NCI-H1417 (cell line): ENCODE data around the gene FAM53A.

Source experiments
- DNase-seq, 3 experiments: peaks; one replicate each; lab custom pipeline; 2025; lab: John Stamatoyannopoulos, UW

Gene FAM53A

GRCh38 chr4:1603413-1604135 lies 80.5 kb downstream of the FAM53A start:
- DNase-seq: no peak

- DNase-seq: no peak
Observed at GRCh38 chr4:1602655-1603412, 81.3 kb downstream of the FAM53A start.

DNA sequence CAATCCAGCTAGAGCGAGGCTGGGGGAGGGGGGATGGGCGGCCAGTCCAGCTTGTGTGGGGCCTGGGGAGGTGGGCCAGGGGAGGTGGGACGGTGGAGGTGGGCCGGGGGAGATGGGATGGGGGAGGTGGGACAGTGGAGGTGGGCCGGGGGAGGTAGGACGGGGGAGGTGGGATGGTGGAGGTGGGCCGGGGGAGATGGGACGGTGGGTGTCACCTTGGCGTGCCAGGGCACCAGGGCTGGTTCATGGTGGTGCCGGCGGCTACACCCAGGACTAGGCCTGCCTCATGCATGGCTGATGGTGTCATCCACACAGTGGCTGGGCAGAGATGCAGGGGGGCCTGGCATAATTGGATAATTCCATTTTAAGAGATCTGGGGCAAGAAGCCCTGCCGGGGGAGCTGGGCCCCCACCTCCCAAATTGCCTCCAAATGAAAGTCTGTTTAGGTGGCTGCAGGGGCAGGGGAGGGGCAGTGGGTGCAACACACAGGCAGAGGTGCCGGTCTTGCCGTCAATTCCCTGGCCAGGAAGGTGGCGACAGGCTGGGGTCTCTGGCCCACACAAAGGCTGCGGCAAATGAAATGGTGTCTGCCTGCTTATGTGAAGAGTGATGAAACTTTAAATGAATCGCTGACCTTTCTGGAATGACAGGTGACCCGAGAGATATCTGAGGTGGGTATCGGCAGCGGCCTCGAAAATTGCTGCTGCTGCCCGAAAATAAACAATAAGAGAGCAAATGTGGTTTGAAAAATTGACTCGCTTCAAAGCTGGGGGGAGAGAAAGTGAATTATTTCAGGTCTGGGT lies 82.1 kb downstream of the FAM53A start:
- no peak for DNase-seq

DNA sequence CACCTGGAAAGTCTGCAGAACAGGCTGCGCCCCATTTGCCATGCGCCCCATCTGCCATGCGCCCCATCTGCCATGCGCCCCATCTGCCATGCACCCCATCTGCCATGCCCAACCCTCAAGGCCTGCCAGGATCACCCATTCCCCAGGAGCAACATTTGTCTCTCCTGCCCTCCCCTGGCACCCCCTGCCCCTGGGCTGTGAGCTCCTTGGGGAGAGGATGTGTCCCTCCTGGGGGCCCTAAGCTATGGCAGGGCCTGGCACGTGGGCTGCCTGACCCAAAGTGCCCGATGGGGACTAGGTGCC lies 82.6 kb downstream of the FAM53A start:
- DNase-seq: no peak

DNA sequence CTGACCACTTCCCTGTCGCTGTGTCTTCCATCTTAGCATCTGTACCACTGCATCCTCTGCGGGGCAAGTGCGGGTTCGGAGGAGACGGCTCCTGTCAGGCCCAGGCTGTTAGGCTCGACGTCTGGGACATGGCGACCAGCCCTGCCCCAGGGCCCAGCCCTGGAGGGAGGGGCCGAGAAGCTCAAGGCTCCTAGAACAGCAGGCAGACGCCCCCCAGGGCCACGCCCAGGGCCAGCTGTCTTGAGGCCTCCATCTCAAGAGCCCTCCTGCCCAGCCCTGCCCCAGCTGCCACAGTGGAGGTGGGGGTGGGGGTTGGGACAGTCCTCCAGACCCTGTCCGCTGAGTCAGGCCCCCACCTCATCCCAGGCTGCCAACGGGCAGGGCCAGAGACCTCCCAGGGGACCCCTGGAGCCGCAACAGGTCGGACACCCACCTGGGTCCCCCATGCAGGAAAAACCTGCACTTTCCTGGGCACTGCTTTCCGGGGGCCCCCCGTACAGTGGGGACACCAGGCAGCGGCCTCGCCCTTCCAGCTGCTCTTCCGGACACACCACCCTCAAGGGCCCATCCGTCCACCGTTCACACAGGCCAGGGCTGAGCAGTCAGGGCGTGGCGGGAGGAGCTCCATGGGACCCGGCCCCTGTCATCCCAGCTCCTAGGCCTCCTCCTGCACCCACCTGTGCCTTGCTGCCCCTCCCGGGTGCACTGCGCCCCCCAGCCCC lies 83.1 kb downstream of the FAM53A start:
- DNase-seq: no peak

- DNase-seq: no peak
Observed at GRCh38 chr4:1600211-1600780, 83.8 kb downstream of the FAM53A start.

DNA sequence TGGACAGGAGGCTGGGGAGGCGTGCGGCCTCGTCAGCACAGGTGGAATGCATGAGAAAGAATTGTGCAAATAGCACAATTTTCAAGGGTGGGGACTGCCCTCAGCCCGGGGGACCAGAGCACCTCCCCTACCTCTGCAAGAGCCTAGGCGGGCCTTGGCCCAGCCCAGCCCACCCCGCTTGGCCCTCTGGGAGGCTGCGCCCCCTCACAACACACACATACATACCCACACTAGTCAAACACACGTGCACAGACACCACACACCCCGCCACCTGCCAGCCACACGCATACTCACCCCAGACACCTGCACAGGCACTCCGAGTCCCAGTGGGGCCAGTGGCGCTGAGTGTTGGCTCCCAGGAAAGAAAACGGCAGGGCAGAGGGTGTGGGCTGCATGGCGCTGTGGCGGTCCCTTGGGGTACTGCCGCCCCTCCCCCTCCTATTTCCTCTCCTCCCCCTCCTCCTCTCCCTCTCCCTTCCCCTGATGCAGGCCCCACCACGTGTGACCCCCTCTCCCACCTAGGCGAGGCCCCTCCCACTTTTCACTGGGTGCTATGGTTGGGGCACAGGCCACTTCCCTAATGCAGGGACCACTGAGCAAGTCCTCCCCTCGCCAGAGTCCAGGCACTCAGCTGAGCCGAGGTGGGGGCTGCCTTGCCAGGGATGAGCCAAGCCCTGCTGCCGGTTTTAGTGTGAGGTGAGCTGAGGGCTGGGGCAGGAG lies 84.5 kb downstream of the FAM53A start:
- no peak for DNase-seq

GRCh38 chr4:1599026-1599481 lies 85.1 kb downstream of the FAM53A start:
- no peak for DNase-seq

- DNase-seq: no peak
Observed at GRCh38 chr4:1598206-1599025, 85.7 kb downstream of the FAM53A start.

DNA sequence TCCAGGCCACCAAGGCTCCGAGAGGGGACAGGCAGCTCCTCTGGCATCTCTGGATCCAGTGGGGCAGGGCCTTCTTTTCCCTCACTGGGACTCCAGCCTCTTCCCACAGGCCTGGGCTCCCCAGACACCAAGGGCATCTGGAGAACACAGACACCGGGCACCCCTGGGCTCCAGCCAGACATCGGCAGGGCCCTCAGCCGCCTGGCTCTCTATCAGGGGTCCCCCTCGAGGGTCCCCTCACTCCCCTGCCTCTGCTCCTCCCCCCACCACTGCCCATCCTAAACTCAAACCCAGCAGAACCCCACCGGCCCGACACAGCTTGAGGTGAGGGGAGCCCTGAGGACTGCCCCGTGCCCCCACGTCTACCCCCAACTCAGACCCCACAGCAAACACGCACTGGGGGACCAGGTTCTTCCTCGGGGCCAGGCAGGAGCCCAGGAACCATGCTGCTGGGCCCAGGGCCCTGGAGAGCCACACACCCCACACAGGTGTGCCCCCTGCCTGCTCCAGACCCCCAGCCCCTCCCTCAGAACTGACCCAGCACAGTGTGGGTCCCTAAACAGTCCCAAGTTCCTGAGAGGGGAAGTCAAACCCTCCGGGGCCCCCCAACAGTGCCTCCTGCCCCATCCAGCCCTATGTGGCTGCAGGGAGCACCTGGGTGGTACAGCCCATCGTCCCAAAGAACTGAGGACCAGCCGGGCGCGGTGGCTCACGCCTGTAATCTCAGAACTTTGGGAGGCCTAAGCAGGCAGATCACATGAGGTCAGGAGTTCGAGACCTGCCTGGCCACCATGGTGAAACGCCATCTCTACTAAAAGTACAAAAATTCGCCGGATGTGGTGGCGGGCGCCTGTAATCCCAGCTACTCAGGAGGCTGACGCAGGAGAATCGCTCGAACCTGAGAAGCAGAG lies 86.8 kb downstream of the FAM53A start:
- no peak for DNase-seq

- DNase-seq: no peak
Observed at GRCh38 chr4:1596393-1596792, 87.7 kb downstream of the FAM53A start.

DNA sequence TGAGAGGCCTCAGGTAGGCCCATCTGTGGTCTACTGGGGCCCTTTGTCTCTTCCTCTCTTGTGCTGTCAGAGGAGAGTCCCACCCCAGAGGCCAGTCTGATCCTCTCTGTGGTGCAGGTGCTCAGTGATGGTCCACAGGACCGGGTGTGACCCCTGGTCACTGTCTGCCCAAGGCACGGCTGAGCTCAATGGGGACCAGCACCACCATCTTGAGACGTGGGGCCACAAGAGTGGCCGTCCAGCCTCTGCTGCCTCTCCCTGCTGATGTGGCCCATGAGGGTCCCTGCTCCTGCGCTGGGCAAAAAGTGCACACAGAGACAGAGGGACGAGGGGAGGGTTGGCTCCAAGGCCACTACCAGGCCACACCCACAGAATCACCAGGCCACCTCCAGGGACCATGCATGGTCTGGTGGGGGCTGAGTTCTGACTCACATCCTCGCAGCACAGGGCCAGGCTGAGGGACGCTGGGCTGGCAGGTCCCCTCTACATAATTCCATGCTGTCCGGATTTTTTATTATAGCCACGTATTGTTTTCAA lies 88.3 kb downstream of the FAM53A start:
- DNase-seq: no peak

DNA sequence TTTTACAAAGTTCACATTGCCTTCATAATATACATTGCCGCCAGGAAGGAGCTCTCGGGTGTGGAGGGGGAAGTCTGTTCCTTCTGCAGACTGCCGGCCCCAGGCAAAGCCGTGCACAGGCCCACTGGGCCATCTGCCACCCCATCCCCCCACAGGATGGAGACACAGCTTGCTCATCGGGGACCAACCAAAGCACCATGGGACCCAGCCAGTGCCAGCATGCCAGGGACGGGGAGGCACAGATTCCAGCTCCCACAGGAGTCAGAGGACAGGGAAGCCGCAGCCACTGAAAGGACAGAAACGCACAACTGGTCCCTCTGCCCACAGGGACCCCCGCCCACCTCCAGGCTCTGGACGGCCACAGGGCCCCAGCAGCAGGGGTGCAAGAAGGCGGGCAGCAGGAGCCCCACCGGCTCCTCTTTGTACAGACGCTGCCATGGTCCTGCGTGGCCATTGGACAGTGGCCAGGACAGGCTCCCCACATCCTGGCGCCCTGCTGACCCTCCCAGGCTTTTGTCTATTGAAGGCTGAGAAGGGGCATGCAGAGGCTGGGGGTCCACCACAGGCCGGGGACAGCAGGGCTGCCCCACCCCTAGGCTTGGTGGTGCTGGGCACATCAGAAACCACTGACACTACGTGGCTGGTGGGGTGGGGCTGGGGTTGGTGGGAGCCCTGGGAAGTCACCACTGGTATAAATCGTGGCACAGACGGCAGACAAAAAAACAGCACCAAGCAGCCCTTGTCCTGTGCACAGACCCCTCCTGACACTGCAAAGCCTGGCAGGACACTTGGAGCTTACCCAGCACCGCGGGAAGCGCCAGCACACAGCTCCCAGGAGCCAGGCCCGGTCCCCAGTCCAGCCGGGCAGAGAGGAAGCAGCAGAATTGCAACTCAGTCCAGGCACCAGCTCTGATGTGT lies 89.0 kb downstream of the FAM53A start:
- DNase-seq: no peak

- DNase-seq: no peak
Observed at GRCh38 chr4:1593881-1594345, 90.2 kb downstream of the FAM53A start.

DNA sequence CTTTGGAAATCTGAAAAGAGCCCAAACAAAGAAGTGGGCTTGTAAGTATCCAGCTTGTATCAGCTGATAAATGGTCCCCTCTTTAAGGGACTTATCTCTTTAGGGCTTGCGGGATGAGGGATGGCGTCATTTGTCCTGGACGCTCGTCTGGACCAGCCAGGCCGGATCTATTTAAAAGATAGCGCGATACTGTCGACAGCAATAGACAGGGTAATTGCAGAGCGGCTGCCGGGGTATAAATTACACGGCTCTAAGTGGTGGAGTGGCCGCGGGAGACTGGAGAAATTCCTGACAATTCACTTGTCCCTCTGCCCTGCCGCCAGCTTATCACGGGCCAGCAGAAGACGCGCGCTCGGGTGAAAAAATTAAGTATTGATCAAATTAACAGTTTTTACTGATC lies 90.7 kb downstream of the FAM53A start:
- no peak for DNase-seq

- no peak for DNase-seq
Observed at GRCh38 chr4:1592709-1593417, 91.2 kb downstream of the FAM53A start.

DNA sequence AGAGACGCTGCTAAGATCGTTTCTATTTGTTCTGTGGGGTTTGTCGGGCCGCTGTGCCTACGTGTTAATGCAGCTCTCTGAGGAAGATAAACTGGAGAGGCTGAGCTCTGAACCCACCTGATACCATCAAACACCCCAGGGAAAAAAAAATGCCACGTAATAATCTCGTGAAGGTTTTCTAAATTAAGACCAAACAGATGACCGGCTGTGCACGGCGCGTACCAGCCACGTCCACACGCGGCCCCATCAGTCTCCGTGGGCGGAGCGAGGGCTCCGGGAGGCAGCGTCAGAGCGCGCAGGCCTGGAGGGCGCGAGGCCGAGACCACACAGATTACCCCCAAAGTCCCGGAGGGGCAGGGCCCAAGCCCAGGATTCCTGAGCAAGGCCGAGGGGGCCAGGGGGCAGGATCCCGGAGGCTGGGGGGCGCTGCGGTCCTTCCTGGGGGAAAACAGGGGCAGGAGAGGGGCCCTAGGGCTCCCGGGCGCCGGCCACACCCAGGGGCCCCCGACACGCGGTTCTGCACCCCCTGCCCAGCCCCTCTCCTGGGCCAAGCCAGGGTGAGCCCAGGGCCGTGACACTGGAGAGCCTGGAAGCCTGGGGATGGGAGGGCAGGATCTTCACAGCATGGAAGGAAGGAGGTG lies 91.9 kb downstream of the FAM53A start:
- DNase-seq: no peak
